Activated T-cell treated with anti-CD3 and anti-CD28 coated beads for 24 hours (primary cell): Measurements from ENCODE around the gene PTPRU.

Experiments used
- DNase-seq: peaks from one replicate; pipeline ENCODE4 v3.0.0-alpha.2; 2020; ENCODE audit warnings: low read depth

The PTPRU gene

DNA sequence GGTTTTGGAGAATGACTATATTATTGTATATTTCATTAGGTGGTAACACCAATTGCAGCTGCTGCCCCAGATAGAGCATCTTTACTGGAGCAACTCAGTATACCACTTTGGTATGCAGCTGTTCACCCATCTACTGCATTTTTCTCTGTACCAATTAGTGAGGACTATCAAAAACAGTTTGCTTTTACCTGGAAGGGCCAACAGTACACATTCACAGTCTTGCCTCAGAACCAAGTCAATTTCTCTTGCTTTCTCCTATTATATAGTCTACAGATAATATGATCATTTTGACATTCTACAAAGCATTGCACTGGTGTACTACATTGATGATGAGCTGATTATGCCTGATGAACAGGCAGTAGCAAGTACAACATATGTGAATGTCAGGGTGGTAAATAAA, 99.3 kb downstream of the PTPRU start:
- no peak for DNase-seq

DNA sequence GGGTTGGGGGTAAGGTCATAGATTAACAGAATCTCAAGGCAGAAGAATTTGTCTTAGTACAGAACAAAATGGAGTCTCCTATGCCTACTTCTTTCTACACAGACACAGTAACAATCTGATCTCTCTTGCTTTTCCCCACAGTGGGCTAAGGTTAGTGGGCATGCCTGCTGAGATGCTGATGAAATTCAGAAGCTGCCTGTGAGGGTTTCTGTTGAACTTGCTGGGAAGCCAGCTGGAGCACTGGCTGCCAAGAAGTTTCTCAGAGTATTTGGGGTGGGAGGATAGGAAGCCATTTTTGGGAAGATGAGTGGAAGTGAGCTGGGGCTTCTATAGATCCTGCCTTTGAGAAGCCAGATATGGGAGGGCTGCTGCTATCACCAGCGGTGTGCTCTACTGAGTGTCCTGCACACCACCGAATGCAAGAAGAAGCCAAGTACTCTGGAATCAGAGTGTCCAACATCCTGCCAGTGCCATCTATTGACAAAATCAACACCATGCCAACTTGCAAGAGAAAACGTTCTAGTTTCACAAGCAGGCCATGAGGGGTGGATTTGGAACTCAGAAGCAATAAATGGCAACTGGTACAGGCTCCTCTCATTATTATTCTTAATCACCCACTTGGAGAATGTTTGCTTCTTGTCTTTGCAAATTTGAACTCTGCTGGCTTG, 102.7 kb downstream of the PTPRU start:
- DNase-seq: no peak

DNA sequence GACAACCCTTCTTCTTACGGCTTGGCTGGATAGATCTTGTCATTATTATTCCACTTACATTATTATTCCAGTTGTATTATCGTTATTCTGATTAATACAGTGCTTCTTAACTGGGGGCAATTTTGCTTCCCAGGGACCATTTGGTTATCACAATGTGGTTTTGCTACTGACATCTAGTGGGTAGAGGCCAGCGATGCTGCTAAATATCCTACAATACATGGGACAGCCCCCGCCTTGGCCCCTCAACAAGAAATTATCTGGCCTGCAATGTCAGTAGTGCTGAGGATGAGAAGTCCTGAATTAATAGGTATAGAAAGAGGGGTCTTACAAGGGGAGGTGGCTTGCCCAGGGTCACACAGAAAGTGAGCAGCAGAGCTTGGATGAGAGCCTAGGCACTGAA, 105.6 kb downstream of the PTPRU start:
- DNase-seq: no peak

DNA sequence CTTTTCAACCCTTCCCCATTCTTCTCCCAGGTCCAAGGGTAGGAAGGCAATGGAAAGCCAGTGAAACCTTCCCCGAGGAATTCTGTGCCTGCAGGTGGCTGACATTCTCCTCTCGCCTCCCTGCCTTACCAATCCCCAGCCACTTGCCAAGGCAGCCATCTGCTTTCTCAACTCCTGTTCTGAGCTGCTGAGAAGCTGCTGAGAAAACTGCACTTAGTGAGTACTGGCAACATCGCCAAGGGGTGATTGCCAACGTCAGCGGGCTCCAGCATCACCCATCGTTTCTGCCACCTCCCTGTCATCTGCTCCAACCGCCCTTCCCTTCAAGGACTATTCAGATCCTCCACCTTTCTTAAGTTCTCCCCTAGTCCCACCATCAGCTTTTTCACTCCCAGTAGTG, 106.0 kb downstream of the PTPRU start:
- no peak for DNase-seq

DNA sequence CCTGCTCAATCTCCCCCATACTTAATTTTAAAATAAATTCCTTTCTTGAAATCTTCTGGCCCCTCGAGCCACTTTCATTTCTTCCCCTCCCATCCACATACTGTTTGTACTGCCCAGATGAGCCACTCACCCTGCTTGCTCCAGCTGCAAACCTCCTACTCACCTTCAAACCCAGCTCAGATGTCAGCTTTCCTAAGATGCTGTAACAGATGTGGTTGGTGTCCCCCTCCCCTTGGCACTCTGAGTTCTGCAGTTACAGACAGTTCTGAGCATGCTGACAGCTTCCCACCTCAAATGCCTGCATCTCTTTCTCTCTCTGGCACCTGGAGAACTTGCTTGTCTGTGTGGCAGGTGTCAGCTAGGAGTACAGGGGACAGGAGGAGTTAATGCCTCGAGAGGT, 106.7 kb downstream of the PTPRU start:
- DNase-seq: no peak

DNA sequence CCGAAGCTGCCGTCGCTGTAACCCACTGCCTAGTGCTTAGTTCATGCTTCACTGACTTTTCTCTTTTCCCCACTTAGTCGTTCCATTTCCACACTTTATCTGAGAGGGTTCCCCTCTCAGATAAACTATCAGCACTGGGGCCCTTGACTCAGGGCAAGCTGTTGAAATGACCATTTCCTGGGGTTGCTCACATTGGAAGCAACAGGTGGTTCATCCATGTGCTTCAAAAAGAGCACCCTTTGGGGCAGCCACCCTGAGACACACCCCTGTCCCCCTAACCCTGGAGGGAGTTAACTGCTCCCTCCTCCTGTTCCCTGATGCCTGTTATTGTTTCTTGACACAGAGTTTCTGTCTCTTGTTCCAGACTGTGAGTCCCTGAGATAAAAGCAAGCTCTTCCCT, 107.2 kb downstream of the PTPRU start:
- no peak for DNase-seq

DNA sequence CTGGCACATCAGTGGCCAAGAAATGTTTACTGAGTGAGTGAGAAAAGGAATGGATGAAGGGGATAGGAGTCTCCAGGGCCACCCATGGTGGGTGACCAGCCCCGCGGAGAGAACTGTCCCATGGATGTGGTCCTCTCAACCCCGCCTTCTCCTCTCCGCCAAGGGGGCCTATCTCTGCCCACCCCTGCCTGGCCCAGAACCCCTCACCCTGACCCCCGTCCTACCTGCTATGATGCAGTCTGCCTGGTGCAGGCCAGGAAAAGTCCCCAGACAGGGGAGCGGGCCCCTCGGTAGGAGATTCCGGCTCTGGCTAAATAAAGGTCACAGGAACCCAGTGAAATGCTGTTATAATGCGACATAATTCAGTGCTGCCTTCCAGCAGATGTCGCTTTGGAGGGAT, 107.6 kb downstream of the PTPRU start:
- DNase-seq: no peak

DNA sequence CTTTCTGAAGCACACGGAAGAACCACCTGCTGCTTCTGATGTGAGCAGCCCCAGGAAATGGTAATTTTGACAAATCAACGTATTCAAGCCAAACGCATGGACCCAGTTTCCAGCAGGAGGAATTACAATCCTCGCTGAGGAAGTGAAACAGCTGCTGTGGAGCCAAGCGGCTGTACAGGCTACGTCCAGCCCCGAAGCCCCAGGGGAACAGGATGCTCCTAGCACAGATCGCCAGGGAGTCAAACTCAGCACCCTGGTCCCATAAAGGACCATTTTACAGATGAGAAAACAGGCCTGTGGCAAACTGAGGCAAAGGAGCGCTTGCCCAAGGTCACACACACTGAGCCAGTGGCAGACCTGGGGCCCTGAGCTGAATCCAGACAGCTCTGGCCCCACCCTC, 108.0 kb downstream of the PTPRU start:
- no peak for DNase-seq

DNA sequence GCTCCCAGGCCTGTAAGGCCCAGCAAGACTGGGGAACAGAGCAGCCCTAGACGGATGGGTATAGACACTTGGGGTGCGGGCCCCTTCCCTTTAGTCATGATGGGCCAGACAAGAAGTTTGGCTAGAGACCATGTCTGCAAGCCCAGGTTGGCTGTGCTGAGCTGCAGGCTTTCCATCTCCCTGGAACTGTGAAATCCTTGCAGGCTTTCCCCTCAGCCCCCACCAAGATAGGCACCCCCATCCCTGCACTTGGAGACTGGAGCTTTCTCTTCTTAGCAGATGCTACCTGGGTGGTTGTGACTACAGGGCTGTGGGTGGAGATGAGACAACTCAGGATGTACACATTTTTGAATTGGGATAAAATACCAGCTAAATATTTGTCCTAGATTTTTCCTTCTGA, 110.3 kb downstream of the PTPRU start:
- DNase-seq: no peak

DNA sequence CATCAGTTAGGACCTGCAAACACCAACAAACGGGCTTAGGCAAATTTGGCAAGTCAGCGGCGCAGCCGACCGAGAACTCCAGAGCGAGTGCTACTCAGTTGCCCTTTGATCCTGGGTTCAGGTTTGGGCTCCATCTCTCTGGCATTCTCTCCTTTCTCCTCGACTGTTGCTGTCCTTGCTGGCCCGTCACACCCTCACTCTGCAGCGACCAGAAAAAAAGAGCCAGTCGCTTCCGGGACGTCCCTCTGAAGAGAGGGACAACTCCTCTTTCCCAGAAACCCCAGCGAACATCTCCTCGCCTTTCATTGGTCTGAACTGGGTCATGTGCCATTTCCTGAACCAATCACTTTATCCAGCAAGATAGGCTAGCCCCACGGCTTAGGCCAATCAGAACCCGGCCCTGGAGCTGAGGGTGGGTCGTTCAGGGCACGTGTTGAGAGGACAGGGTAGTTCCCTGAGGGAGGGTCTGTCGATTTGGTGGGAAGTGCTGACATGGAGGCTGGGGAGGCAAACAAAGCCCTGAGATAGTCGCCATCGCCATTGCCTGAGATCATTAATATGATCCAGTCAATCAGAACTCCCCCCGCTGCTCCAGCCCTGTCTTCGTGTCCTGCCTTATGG, 113.7 kb downstream of the PTPRU start:
- DNase-seq: no peak

DNA sequence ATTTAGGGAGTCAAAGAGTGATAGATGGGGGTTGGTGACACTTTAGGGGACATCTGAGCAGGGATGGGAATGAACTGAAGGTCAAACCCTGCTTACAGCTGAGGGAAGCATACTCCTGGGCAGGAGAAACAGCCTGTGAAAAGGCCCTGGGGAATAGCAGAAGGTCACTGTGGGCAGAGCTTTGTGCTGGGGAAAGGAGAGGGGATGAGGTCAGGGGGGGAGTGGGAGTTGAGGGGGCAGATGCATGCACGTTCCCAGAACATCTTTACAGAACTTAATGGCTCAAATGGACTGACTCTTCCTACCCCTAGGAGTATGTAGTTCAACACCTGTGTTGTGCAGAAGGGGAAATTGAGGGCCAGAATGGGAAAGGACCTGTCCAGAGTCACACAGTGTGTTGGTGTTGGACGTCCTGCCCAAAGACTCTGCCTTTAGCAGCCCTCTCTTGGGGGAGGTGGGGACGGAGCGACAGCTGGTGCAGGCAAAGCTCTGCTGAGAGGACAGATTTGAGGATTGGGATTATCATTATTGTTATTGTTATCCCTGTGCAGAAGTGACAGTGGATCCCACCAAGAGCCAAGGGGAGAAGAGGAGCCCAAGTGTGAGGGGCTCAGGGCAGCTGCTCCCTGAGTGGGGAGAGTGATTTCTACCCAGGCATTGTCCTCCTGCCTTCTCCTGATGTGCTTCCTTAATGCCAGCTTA, 116.5 kb downstream of the PTPRU start:
- no peak for DNase-seq

DNA sequence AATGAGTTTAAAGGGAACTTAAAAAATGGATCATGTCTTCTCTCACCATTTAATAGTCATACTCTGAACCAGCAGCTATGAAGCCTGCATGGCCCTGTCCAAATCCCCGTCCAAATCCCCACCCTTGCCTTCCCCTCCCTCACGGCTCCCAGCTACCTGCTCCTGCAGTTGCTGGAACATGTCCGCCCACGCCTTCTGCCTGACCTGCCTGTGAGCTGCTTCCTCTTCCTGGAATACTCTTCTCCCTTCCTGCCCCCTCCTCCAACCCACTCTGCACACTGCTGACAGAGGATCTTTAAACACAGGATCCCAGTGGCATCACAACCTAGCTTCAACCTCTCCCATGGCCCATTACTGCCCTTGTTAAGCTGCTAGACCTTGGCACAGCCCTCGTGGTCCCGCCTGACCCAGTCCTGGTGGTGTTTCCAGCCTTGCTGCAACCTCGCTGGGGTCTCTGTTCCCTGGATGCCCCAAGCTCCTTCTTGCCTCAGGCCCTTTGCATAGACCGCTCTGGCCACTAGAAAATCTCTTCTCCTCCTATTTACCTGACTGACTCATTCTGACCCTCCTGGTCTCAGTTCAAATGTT, 118.3 kb downstream of the PTPRU start:
- DNase-seq: no peak

DNA sequence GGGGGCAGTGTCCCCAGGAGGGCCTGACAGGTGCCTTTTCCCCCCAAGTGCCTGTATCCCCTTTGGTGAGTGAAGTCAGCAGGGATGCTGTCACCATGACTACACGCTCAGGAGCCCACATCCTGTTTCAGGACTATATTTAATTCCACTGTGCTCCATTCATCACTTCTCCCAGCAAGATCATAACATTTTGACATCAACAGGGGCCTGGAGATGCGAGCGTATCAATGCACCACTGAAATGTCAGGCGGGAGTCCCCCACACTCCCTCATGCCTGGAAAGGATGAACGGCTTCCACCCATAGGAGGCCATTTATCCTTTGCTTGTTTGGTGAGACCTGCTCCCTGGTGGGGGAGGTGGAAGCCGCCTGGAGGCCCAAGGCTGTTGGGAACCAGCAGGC, 119.1 kb downstream of the PTPRU start:
- DNase-seq: no peak

DNA sequence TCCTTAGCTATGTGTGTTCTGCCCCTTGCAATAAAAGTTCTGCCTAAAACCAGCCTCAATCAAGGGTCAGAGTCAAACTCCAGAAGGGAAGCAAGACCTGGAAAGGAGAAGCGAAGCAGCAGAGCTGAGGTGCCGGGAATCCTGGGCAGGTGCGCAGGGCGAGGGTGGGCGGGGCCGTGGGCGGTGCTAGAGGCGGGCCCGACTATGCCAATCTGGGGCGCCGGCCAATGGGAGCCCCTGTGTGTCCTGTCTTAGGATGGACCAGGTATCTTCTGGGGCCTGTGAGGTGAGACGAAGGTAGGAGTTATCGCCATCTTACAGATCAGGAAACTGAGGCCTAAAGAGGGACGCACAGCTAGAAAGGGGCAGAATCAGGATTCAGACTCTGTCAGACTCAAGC, 120.3 kb downstream of the PTPRU start:
- DNase-seq: no peak

DNA sequence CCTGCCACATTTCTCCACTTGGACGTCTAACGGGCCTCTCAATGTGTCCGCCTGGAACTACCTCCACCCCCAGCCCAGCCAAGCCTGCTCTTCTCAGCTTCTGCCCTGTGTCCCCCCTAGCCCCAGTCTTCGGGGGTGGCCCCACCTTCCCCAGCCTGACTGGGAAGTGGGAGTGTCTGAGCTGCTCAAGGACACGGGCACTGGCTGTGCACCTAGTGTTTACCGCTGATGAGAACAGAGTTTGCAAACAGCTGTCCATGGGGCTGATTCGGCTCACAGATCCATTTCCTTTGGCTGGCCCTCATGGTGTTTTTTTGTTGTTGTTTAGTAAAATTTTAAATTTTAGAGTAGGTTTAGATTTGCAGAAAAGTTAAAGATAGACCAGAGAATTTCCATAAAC, 121.1 kb downstream of the PTPRU start:
- no peak for DNase-seq

DNA sequence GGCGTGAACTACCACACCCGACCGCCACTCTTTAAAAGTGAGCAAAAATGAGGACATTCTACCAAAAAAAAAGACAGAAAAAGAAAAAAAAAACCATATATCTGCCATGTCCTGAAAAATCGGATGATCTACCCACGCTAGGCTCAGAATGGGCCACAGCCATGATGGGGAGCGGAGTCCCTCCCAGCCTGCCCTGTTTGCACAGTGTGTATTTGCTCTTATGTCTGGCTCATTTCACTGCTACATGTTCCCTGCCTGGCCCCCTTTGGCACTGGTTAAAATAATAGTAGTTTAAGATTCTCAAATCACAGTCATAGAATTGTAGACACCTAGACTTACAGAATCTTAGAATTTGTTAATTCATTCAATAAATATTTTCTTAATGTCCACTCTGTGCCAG, 121.9 kb downstream of the PTPRU start:
- DNase-seq: no peak

DNA sequence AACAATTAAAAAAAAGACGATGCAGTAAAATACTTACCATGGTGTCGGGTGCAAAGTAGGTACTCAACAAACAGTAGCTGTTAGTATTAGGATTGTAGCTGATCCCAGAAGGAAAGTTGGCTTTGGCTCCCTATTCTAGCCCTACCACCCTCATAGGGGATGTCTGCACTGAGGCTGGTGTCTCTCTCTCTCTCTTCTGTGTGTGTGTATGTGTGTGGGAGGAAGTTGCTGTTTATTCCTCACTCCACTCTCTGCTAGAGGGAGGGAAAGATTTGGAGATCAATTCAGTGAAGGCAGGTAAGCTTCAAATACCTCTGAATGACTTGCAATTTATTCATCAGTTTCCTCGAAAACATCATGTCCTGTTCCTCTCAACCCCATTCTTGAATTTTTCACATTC, 124.4 kb downstream of the PTPRU start:
- DNase-seq: no peak

DNA sequence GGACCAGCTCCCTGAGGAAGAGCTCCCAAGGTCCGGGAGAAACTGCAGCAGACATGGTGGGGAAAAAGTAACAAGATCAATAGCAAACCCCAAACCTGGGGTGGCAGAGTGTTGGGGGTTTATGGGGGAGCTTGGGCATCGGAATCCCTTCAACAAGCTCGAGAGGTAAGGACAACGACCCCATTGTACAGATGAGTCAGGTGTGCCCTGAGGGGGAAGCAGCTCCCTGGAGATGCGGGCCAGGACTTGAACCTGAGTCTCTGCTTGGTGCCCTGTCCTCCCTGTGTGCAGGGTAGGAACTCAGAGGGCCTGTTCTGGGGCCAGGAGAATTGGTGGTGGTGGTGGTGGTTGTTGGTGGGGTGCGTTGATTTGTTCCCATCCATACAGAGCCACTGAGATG, 125.4 kb downstream of the PTPRU start:
- no peak for DNase-seq

DNA sequence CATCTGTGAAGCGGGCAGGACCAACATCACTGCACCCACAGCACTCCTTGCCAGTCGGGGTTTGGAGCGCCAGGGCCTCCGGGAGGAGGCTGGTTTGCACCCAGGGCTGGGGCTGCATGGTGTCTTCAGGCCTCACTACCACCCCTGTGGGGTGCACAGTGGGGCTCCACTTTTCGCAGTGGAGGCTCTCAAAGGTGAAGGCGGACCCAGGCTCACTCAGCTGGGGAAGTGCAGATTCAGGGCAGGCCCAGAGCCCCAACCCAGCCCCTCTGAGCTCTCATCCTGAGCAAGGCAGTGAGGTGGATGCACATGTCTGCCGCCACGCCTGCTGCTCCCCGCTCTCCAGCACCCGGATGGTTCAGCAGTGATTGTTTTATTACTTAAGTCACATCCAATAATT, 125.8 kb downstream of the PTPRU start:
- no peak for DNase-seq

DNA sequence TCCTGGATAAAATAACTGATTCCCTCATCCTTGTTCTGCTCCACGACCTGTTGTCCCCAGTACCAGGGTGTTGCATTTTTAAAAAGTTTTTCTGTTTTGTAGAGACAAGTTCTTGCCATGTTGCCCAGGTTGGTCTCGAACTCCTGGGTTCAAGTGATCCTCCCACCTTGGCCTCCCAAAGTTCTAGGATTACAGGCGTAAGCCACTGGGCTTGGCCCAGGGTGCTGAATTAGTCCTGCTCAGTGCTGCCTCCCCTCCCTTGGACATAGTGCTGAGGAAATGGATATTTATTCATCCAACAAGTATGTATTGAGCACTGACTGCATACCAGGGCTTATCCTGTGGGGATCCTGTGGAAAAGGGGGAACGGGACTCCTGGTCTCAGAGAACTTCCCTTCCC, 126.4 kb downstream of the PTPRU start:
- DNase-seq: no peak

DNA sequence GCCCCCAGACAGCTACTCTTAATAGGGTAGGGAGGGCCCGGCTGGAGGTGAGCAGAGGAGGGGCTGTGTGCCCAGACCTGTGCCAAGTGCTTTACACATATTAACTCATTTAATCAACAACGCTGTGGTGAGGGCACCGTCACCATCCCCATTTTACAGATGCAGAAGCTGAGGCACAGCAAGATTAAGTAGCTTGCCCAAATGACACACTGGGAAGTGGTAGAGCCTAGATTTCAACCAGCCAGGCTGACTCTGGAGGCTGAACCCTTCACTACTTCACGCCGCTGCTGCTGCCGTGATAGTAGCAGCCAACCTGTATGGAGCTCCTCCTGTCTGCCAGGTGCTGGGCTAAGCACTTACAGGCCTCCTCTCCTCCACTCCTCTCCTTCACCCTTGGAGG, 127.2 kb downstream of the PTPRU start:
- DNase-seq: no peak

DNA sequence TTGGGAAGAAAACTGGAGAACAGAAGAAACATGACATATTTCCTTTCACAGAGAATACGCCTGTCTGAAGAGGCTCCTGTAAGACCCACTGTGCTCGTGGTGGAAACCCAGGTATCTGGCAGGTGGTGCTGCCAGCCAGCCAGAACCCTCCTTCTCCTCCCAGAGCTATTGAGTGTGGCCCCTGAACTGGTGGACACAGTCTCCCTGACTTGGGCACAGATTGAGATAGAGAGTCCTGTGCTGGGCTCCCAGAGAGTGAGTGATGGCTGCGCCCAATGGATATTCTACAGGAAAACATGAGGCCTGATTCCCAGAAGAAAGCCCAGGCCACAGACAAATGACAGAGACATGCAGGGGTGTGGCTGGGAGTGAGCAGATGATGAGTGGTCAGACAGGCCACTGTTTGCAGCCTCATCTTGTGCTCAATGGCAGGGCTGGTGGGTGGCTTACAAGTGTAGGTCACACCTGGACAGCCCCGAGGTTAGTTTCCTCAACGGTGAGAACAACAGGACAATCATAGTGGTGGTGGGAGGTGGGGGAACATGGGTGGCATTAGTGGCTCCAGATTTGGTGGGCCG, 127.9 kb downstream of the PTPRU start:
- no peak for DNase-seq
